ENCODE data around the gene MLKL.

The MLKL gene

DNA sequence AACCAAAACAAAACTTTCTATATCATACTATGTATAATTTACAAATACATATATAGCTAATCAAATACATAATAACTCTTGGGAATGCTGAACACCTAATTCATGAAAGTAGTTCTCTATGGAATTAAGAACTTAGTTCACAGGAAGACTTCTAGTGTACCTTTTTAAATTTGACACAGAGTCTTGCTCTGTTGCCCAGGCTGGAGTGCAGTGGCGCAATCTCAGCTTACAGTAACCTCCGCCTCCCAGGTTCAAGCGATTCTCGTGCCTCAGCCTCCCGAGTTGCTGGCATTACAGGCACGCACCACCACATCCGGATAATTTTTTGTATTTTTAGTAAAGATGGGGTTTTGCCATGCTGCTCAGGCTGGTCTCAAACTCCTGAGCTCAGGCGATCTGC lies 58.7 kb downstream of the MLKL start:
- no peak for FAIRE-seq

DNA sequence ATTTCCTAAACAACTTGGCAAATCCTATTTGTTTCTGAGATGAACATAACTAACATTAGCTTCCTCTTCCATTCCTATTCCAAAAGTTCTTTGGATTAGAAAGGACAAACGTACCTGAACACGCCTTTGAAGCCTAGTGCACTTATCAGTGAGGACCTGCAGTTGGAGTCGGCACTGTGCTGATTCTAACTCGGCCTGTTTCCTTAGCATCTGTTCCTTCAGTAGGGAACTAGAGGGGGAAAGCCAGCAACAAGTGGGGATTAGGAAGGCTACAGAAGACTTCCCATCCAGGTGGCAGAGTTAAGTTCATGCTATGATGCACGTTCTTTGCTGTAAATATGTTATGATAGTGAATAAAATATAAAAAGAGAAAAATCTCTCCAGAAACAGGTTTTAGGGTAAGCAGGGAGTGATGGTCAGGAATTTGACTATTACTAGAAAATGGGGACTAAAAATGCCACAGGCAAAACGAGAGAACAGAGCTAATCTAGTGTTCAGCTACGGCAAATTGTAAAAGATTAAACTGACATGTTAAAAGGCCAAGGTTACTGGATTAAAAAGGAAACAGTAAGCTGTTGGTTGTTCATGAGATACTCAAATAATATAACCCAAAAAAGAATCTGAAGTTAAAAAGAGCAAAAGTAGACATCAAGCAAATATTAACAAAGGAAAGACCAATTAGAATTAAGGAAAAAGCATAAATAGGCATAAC lies 62.8 kb downstream of the MLKL start:
- no peak for FAIRE-seq

DNA sequence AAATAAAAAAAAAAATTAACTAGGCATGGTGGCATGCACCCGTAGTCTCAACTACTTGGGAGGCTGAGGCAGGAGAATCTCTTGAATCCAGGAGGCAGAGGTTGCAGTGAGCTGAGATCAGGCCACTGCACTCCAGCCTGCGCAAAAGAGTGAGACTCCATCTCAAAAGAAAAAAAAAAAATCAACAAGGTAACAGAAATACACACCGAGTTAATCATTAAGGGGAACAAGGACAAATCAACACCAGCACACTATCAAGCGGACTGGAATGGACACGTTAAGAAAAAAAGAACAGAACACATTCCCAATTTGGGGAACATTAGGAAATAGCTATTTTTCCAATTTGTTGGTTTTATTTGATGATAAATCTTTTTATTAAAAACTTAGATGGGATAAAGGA lies 65.4 kb downstream of the MLKL start:
- no peak for FAIRE-seq

DNA sequence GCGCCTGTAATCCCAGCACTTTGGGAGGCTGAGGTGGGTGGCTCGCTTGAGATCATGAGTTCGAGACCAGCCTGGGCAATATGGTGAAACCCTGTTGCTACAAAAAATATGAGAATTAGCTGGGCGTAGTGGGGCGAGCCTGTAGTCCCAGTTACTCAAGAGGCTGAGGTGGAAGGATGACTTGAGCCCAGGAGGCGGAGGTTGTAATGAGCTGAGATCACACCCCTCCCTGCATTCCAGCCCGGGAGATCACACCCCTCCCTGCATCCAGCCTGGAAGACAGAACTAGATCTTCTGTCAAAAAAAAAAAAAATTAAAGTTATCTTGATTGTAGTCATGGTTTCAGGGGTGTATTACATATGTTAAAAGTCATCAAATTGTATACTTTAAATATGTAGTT lies 67.0 kb downstream of the MLKL start:
- no peak for FAIRE-seq

DNA sequence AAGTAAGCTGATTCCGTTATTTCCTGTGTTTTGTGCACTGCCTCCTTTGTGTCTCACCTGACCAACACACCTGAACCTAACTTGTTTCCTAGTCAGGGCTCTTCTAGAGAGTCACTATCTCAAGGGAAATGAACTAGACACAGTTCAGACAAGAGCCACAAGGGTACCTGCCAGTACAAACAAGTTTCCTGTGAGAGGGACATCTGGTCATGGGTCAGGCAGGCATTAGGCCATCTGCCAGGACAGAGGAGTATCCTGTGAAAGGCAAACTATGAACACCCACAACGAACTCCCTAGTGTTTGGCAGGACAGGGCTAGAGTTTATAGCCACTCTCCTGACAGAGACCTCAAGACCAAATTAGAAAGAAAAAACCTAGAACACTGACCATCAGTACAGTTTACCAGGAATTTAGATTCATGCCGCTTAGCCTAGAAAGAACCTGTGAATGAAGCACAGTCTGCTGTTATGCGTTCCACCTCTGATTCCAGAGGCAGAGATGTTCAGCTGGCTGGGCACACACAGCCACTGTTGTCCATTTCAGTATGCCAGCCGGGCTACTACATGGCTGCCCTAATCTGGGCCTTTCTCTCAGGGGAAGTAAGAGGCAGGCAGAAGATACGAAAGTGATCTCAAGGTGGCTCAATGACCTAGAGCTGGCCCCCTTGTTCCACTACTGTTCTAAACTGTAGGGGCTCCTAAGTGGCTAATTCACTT lies 73.0 kb downstream of the MLKL start:
- FAIRE-seq: no peak

DNA sequence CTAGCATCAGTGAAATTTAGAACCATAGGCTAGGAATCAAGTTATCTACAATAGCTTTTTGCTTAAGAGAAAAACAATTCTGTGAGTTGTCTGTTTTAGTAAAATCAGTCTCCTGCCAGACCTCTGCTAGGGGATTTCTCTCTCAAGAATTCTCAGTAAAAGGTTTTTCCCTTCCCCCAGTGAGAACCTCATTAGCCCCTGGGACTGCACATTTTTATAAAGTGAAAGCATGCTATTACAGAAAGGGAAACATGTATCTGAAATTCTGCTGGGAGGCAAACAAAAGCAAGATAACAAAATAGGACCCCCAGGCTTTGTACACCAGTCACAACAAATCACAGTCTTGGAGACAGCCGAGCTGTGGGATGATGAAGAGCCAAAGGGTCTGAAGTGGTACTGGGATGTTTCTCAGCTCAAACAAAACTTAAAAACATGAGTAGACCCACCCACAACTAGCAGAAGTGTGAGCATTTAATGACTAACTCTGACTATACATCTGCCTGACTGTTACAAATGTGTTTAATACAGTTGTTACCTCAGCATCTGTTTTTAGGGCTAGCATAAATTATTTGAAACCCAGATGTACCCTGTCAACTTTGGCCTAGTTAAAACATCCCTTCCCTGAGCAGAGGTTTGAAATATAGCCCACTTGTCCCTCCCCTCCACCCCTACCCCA lies 73.8 kb downstream of the MLKL start:
- FAIRE-seq: no peak

DNA sequence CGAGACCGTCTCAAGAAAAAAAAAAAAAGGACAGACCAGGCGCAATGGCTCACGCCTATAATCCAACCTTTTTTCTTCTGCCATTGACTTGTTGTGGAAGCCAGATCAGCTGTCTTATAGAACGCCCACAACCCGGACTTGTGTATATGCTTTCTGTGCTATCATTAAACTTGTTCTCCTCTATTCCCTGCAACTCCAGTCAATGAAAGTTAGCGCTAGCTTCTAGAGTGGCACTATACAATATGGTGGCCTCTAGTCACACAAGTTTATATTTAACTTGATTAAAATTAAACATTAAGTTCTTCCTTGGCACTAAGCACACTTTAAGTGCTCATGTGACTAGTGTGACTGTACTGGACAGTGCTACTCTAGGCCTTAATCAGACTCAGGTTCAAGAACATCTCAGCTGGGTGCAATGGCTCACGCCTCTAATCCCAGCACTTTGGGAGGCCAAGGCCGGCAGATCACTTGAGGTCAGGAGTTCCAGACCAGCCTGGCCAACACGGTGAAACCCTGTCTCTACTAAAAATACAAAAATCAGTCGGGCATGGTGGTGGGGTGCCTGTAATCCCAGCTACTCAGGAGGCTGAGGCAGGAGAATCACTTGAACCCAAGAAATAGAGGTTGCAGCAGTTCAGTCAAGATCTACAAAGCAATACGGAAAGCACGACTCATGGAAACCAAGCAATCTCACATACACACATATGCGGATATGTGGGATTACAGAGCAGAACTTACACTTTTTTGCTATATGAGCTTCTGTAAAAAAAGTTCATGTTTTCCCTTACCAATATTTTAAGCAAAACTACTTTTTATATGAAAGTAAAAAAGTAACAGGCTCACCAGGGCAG lies 74.9 kb downstream of the MLKL start:
- no peak for FAIRE-seq

DNA sequence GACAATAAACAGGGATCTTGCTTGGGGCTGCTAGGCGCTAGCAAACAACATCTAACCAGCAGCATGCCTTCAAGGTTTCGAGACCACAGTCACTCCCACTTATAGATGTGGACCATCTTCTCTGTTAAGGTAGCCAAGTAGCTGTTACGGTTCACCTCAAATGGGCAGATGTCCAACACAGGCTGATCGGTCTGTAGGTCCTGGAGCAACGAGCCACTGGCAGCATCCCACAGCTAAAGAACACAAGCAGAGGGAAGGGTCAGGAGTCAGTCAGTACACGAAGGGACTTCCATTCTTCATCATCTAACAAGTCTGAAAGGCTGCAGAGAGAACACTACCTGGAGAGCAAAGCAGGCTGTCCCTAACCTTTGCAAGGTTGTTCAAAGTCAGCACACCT lies 76.8 kb downstream of the MLKL start:
- no peak for FAIRE-seq

DNA sequence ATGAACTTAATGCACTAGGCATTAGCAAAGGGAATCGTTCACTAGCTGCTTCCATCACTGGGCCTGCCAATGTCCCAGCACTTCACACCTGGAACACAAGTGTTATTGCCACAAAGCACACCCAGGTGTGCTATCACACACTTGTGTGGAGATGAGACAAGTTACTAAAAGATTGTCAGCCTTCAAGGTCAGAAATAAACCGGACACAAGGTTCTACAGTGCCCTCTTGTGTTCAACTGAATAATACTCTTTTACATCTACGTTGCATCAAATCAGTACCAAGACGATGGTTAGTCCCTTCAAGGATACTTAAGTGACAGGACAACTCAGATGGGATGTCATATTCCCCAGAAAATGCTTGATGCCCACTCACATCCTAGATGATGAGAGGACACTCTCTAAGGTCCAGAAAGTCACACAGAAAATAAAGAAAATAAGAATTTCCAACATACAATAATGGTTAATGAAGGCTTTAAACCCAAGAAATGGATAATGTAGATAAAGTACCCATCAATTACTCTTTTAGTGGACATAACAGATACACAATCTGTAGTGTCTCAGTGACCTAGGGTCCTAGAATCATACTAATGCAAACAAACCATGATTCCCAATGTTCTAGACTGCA lies 77.3 kb downstream of the MLKL start:
- FAIRE-seq: peak; percentile 46

DNA sequence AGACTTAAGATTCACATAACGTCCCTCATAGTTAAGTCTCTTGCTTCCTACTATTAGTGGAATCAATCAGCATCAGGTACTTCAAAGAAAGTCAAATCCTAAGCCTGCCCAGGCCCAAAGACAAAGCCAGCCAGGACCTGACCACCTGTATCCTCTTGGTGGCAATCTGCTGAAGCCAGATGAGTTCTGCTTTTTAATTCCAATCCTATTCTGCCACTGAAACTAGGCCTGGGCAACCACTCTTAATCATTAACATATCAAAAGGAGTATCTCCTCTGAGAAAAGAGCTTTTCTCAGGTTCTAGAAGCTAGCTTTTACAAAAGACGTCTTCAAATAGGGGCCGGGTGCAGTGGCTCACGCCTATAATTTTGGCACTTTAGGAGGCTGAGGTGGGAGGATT lies 78.7 kb downstream of the MLKL start:
- FAIRE-seq: no peak
